Neural progenitor cell (in vitro differentiated cells): ENCODE measurements around the gene SHC2.

Experiments used
- EZH2 ChIP-seq: fragments of 200-600 bp; sonication (generic); IDR thresholded peaks from 2 replicates; pipeline ENCODE4 v1.6.1; 2017; ENCODE audit warnings: antibody characterized with exemption, mild to moderate bottlenecking, moderate library complexity
- TF ChIP-seq, protein P1 (sequence below): fragments of 200-600 bp; sonication (generic); IDR thresholded peaks from 2 replicates; pipeline ENCODE4 v1.5.1; 2017; ENCODE audit warnings: antibody characterized with exemption, mild to moderate bottlenecking

GRCh38 chr19:378706-379105 is 82.1 kb downstream of the SHC2 start:
- TF ChIP-seq, protein P1, sequence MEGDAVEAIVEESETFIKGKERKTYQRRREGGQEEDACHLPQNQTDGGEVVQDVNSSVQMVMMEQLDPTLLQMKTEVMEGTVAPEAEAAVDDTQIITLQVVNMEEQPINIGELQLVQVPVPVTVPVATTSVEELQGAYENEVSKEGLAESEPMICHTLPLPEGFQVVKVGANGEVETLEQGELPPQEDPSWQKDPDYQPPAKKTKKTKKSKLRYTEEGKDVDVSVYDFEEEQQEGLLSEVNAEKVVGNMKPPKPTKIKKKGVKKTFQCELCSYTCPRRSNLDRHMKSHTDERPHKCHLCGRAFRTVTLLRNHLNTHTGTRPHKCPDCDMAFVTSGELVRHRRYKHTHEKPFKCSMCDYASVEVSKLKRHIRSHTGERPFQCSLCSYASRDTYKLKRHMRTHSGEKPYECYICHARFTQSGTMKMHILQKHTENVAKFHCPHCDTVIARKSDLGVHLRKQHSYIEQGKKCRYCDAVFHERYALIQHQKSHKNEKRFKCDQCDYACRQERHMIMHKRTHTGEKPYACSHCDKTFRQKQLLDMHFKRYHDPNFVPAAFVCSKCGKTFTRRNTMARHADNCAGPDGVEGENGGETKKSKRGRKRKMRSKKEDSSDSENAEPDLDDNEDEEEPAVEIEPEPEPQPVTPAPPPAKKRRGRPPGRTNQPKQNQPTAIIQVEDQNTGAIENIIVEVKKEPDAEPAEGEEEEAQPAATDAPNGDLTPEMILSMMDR: no peak
- TF ChIP-seq EZH2: no peak
